HAP-1 (cell line): ENCODE data around the gene VPS4A.
"Not testable (repeated sequence)": the region's sequence is repeated elsewhere in the genome, so short reads cannot be mapped to it uniquely, and the experiment has no call there.

Experiments used
- DNase-seq, 2 experiments: peaks; one replicate each; pipeline ENCODE4 v3.0.0-alpha.2; 2016 to 2020; ENCODE audit warnings: low spot score in 2 of 2
- H3K27me3 ChIP-seq: fragments of 250-450 bp; sonication (Bioruptor Pico); 2 replicates; pipeline ENCODE4 v1.5.1; 2020; ENCODE audit warnings: low read depth, mild to moderate bottlenecking, moderate library complexity
- H3K36me3 ChIP-seq: fragments of 250-450 bp; sonication (Bioruptor Pico); replicated peaks from 2 replicates; pipeline ENCODE4 v1.5.1; 2020; ENCODE audit warnings: mild to moderate bottlenecking
- H3K4me1 ChIP-seq: fragments of 250-450 bp; sonication (Bioruptor Pico); 2 replicates; pipeline ENCODE4 v1.5.1; 2020; ENCODE audit warnings: mild to moderate bottlenecking
- H3K4me3 ChIP-seq: fragments of 250-450 bp; sonication (Bioruptor Pico); 2 replicates; pipeline ENCODE4 v1.5.1; 2020; ENCODE audit warnings: mild to moderate bottlenecking, moderate library complexity
- H3K9me3 ChIP-seq: fragments of 250-450 bp; sonication (Bioruptor Pico); 2 replicates; pipeline ENCODE4 v1.5.1; 2020; ENCODE audit warnings: mild to moderate bottlenecking, moderate library complexity
- in situ Hi-C: fragments of 300-500 bp; cut with MboI; formaldehyde crosslinking; loops from 3 replicates; pipeline ENCODE4 v1.14.3; 2020; ENCODE audit warnings: low sequenced_read_pairs, inconsistent platforms, mixed read lengths

The VPS4A gene

DNA sequence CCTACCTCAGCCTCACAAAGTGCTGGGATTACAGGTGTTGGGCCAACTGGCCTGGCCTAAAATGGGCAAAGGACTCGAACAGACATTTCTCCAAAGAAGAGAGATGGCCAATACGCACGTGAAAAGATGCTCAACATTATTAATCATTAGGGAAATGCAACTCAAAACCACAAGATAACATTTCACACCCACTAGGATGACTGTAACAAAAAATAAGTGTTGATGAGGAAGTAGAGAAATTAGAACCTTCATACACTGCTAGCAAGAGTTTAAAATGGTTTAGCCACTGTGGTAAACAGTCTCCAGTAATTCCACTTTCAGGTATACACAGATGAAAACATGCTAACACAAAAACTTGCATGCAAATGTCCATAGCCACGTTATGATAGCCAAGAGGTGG, 34.8 kb downstream of the VPS4A start:
- no peaks in the 10 kb centered on the region for H3K9me3 ChIP-seq
- DNase-seq: no peak
- H3K4me1 ChIP-seq: peaks cover 1% of the 10 kb centered on the region; the same call in 1 of the 2 replicates
- H3K4me3 ChIP-seq: no peak overlapping the region
- peaks cover 38% of the 10 kb centered on the region for H3K36me3 ChIP-seq
- H3K27me3 ChIP-seq: no peaks in the 10 kb centered on the region
- in situ Hi-C loops: no loop called here

- peaks cover 30% of the 10 kb centered on the region for H3K36me3 ChIP-seq
- H3K9me3 ChIP-seq: no peaks in the 10 kb centered on the region
- H3K4me1 ChIP-seq: no peaks in the 10 kb centered on the region; the same call in 1 of the 2 replicates
- no peaks in the 10 kb centered on the region for H3K27me3 ChIP-seq
- in situ Hi-C loops: no loop called here
- no peak overlapping the region for H3K4me3 ChIP-seq
- DNase-seq: no peak
Observed at GRCh38 chr16:69346683-69347082, 35.5 kb downstream of the VPS4A start.

GRCh38 chr16:69348222-69348621, 37.1 kb downstream of the VPS4A start:
- Histone ChIP-seq H3K9me3 (no peaks in the 10 kb centered on the region), H3K27me3 (no peaks in the 10 kb centered on the region), H3K4me1 (no peaks in the 10 kb centered on the region), H3K4me3 (no peak overlapping the region), H3K36me3 (peaks cover 15% of the 10 kb centered on the region)
- DNase-seq: no peak
- in situ Hi-C loops: no loop called here

- Histone ChIP-seq H3K27me3 (no peaks in the 10 kb centered on the region), H3K36me3 (peaks cover 6% of the 10 kb centered on the region), H3K9me3 (no peaks in the 10 kb centered on the region), H3K4me1 (no peaks in the 10 kb centered on the region), H3K4me3 (no peak overlapping the region)
- in situ Hi-C loops: no loop called here
- DNase-seq: no peak
Observed at GRCh38 chr16:69349536-69349935, 38.4 kb downstream of the VPS4A start.

DNA sequence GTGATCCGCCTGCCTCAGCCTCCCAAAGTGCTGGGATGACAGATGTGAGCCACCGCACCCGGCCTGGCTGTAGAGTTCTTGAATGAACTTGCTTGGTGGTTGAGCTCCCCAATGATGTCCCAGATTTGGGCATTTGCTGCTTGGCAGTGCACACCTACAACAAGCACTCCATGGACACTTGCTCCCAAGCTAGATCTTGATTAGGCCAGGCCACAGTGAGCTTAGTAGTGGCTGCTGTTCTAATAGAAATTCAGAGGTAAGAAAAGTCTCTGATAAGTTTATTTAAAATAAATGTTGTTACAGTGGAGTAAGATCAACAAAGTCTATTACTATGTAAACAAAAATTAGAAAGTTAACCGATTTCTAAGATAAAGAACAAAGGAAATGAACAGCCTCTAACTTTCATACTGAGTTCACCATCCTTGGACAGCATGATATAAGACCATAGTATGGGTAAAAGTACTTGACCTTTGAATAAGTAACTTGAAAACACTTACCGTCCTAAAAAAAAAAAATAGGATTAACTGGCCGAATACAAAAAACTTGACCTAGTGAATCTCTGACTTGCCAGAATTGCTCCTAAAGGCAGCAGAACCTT, 39.5 kb downstream of the VPS4A start:
- H3K36me3 ChIP-seq: peaks cover 6% of the 10 kb centered on the region
- no peak for DNase-seq
- no peaks in the 10 kb centered on the region for H3K4me1 ChIP-seq
- H3K27me3 ChIP-seq: no peaks in the 10 kb centered on the region
- in situ Hi-C loops: no loop called here
- no peak overlapping the region for H3K4me3 ChIP-seq
- no peaks in the 10 kb centered on the region for H3K9me3 ChIP-seq

- no peak within 1 kb of the TSS for H3K4me3 ChIP-seq
- in situ Hi-C loops: no loop called here
- peaks cover 5% of the 10 kb centered on the region for H3K36me3 ChIP-seq
- no peaks in the 10 kb centered on the region for H3K4me1 ChIP-seq
- no peaks in the 10 kb centered on the region for H3K9me3 ChIP-seq
- no peak for DNase-seq
- H3K27me3 ChIP-seq: no peaks in the 10 kb centered on the region
Observed at GRCh38 chr16:69351309-69352027, 40.3 kb downstream of the VPS4A start, which contains the start of gene TMED6. Gene TMED6 (minus strand): TSS chr16:69351786. CDS start chr16:69351753, 33 bp downstream.

GRCh38 chr16:69360070-69360469, 48.9 kb downstream of the VPS4A start:
- peaks cover 20% of the 10 kb centered on the region for H3K36me3 ChIP-seq
- H3K27me3 ChIP-seq, H3K9me3 ChIP-seq, in situ Hi-C loops, H3K4me1 ChIP-seq, H3K4me3 ChIP-seq, DNase-seq: not testable (repeated sequence)

- Histone ChIP-seq H3K9me3 (no peaks in the 10 kb centered on the region), H3K4me3 (no peak overlapping the region), H3K4me1 (no peaks in the 10 kb centered on the region), H3K27me3 (no peaks in the 10 kb centered on the region), H3K36me3 (peaks cover 39% of the 10 kb centered on the region)
- in situ Hi-C loops: no loop called here
- no peak for DNase-seq
Observed at GRCh38 chr16:69363281-69363717, 52.1 kb downstream of the VPS4A start.

- no peaks in the 10 kb centered on the region for H3K9me3 ChIP-seq
- in situ Hi-C loops: no loop called here
- H3K27me3 ChIP-seq: no peaks in the 10 kb centered on the region
- no peak overlapping the region for H3K4me3 ChIP-seq
- H3K36me3 ChIP-seq: peaks cover 44% of the 10 kb centered on the region
- H3K4me1 ChIP-seq: no peaks in the 10 kb centered on the region
- no peak for DNase-seq
Observed at GRCh38 chr16:69364088-69364487, 52.9 kb downstream of the VPS4A start.

DNA sequence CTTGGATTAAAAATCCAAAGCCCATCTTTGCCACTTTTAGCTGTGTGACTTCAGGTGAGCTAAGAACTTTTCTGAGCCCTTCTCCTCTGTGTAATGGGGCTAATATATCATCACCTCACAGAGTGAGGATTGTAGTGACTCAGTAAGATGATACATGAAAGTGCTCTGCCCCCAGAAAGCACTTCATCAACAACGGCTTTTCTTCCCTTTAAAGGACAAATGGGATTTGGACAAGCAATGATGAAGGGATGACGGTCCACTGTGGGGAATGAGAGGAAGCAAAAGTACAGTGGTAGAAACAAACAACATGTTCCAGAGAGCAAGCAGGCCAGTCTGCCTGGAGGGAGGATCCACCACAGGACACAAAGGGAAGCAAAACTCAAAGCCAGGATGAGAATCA, 54.8 kb downstream of the VPS4A start:
- Histone ChIP-seq H3K4me1 (no peaks in the 10 kb centered on the region), H3K36me3 (peaks cover 61% of the 10 kb centered on the region)
- in situ Hi-C loops: no loop called here

DNA sequence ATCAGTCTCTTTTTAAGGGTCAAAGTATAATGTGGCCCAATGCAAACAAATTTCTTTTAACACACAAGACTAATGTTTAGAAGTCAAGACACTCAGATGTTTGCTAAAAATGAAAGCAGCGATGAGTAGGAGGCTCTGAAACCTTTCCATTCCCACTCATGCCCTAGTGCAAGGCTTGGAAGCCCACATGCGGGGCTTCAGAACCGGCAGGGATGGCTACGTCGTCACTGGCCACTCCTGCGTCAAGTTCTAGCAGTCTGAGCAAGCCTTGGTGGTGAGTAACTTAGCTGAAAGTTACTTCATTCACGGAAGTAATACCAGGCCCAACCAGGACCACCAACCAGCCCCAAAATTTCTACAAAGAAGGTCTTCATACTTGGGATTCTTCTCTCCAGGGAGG, 55.3 kb downstream of the VPS4A start:
- H3K36me3 ChIP-seq: peaks cover 64% of the 10 kb centered on the region
- H3K4me3 ChIP-seq: no peak overlapping the region
- no peaks in the 10 kb centered on the region for H3K4me1 ChIP-seq
- H3K9me3 ChIP-seq: no peaks in the 10 kb centered on the region
- H3K27me3 ChIP-seq: no peaks in the 10 kb centered on the region
- in situ Hi-C loops: no loop called here
- no peak for DNase-seq

More for the DNA sequence above, 54.8 kb downstream of the VPS4A start:
- no peaks in the 10 kb centered on the region for H3K9me3 ChIP-seq
- DNase-seq: no peak
- H3K27me3 ChIP-seq: no peaks in the 10 kb centered on the region
- H3K4me3 ChIP-seq: no peak overlapping the region

DNA sequence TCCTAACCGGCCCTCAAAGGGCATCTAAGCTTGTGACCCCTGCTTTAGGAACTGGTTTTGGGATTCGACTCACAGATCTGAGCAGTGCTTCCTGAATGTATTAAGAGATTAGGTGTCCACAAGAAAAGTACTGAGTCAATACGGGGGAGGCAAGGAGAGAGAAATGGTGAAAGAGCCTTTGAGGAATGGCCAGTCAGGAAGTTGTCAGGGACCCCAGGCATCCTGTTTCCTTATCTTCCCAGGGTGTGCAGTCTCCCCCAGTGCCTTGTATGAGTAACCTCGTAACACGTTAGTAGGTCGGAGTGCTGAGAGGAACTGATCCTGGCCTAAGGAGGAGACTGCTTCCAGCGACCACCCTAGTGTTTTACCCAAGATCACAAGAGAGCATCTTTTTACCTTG, 56.8 kb downstream of the VPS4A start:
- Histone ChIP-seq H3K36me3 (peaks cover 79% of the 10 kb centered on the region), H3K4me1 (no peaks in the 10 kb centered on the region), H3K27me3 (no peaks in the 10 kb centered on the region), H3K9me3 (no peaks in the 10 kb centered on the region), H3K4me3 (no peak overlapping the region)
- DNase-seq: no peak
- in situ Hi-C loops: no loop called here

GRCh38 chr16:69368866-69369265, 57.7 kb downstream of the VPS4A start:
- peaks cover 86% of the 10 kb centered on the region for H3K36me3 ChIP-seq
- H3K27me3 ChIP-seq: no peaks in the 10 kb centered on the region
- H3K9me3 ChIP-seq: no peaks in the 10 kb centered on the region
- no peak for DNase-seq
- H3K4me3 ChIP-seq: no peak overlapping the region
- in situ Hi-C loops: no loop called here
- no peaks in the 10 kb centered on the region for H3K4me1 ChIP-seq

- Histone ChIP-seq H3K9me3 (no peaks in the 10 kb centered on the region), H3K4me3 (no peak overlapping the region), H3K27me3 (no peaks in the 10 kb centered on the region), H3K4me1 (no peaks in the 10 kb centered on the region), H3K36me3 (peaks cover 71% of the 10 kb centered on the region)
- in situ Hi-C loops: no loop called here
- DNase-seq: no peak
Observed at GRCh38 chr16:69371564-69371963, 60.4 kb downstream of the VPS4A start.
